Measurements from ENCODE around the gene SEPTIN8.
"Not testable (repeated sequence)": the region's sequence is repeated elsewhere in the genome, so short reads cannot be mapped to it uniquely, and the experiment has no call there.

The SEPTIN8 gene

GRCh38 chr5:132804219-132804618, 27.2 kb upstream of the SEPTIN8 start:
- H3K4me1 ChIP-seq (ENCODE audit: insufficient read depth, poor library complexity, severe bottlenecking); H3K27me3 ChIP-seq (ENCODE audit: insufficient read depth, poor library complexity, severe bottlenecking); H3K4me3 ChIP-seq (ENCODE audit: severe bottlenecking); H3K9me3 ChIP-seq (ENCODE audit: severe bottlenecking); DNase-seq (ENCODE audit: low spot score); H3K36me3 ChIP-seq (ENCODE audit: low read depth); H3K27ac ChIP-seq (ENCODE audit: poor library complexity, severe bottlenecking); ATAC-seq (ENCODE audit: low read depth): not testable (repeated sequence)

- H3K4me3 ChIP-seq (ENCODE audit: severe bottlenecking); H3K9me3 ChIP-seq (ENCODE audit: severe bottlenecking); DNase-seq (ENCODE audit: low spot score); H3K27ac ChIP-seq (ENCODE audit: poor library complexity, severe bottlenecking); ATAC-seq (ENCODE audit: low read depth); H3K36me3 ChIP-seq (ENCODE audit: low read depth); H3K27me3 ChIP-seq (ENCODE audit: insufficient read depth, poor library complexity, severe bottlenecking): not testable (repeated sequence)
- H3K4me1 ChIP-seq (ENCODE audit: insufficient read depth, poor library complexity, severe bottlenecking), result peaks cover 10% of the 10 kb centered on the region
These were observed 25.6 kb upstream of the SEPTIN8 start for GRCh38 chr5:132802685-132803066.

- H3K27me3 ChIP-seq (ENCODE audit: insufficient read depth, poor library complexity, severe bottlenecking), result no peaks in the 10 kb centered on the region
- no peak for TF ChIP-seq CTCF (IDR thresholded peaks at IDR 0.05; ENCODE audit: poor library complexity, severe bottlenecking)
- H3K4me1 ChIP-seq (ENCODE audit: insufficient read depth, poor library complexity, severe bottlenecking), result peaks cover 10% of the 10 kb centered on the region
- DNase-seq (ENCODE audit: low spot score), result no peak
- H3K4me3 ChIP-seq (ENCODE audit: severe bottlenecking), result no peak overlapping the region
- H3K9me3 ChIP-seq (ENCODE audit: severe bottlenecking), result no peaks in the 10 kb centered on the region
- no peaks in the 10 kb centered on the region for H3K36me3 ChIP-seq (ENCODE audit: low read depth)
- ATAC-seq (ENCODE audit: low read depth), result no peak
- no peak overlapping the region for H3K27ac ChIP-seq (ENCODE audit: poor library complexity, severe bottlenecking)
These were observed 25.1 kb upstream of the SEPTIN8 start for GRCh38 chr5:132802044-132802684.

- H3K4me3 ChIP-seq (ENCODE audit: severe bottlenecking), result no peak overlapping the region
- peaks cover 10% of the 10 kb centered on the region for H3K4me1 ChIP-seq (ENCODE audit: insufficient read depth, poor library complexity, severe bottlenecking)
- ATAC-seq (ENCODE audit: low read depth) (no peak), DNase-seq (ENCODE audit: low spot score) (no peak)
- TF ChIP-seq CTCF (IDR thresholded peaks at IDR 0.05; ENCODE audit: poor library complexity, severe bottlenecking), result no peak
- no peaks in the 10 kb centered on the region for H3K27me3 ChIP-seq (ENCODE audit: insufficient read depth, poor library complexity, severe bottlenecking)
- H3K36me3 ChIP-seq (ENCODE audit: low read depth), result no peaks in the 10 kb centered on the region
- H3K9me3 ChIP-seq (ENCODE audit: severe bottlenecking), result no peaks in the 10 kb centered on the region
- no peak overlapping the region for H3K27ac ChIP-seq (ENCODE audit: poor library complexity, severe bottlenecking)
These were observed 23.5 kb upstream of the SEPTIN8 start for GRCh38 chr5:132800545-132800944.

- Histone ChIP-seq H3K27me3 (ENCODE audit: insufficient read depth, poor library complexity, severe bottlenecking) (no peaks in the 10 kb centered on the region), H3K9me3 (ENCODE audit: severe bottlenecking) (no peaks in the 10 kb centered on the region), H3K4me1 (ENCODE audit: insufficient read depth, poor library complexity, severe bottlenecking) (peaks cover 10% of the 10 kb centered on the region), H3K4me3 (ENCODE audit: severe bottlenecking) (no peak overlapping the region), H3K36me3 (ENCODE audit: low read depth) (no peaks in the 10 kb centered on the region), H3K27ac (ENCODE audit: poor library complexity, severe bottlenecking) (peak overlapping the region; percentile 22)
- TF ChIP-seq CTCF (IDR thresholded peaks at IDR 0.05; ENCODE audit: poor library complexity, severe bottlenecking), result no peak
- ATAC-seq (ENCODE audit: low read depth), result peak; percentile 86
- no peak for DNase-seq (ENCODE audit: low spot score)
These were observed 22.4 kb upstream of the SEPTIN8 start for GRCh38 chr5:132799392-132799791.

- Histone ChIP-seq H3K4me1 (ENCODE audit: insufficient read depth, poor library complexity, severe bottlenecking) (peaks cover 10% of the 10 kb centered on the region), H3K27me3 (ENCODE audit: insufficient read depth, poor library complexity, severe bottlenecking) (no peaks in the 10 kb centered on the region), H3K4me3 (ENCODE audit: severe bottlenecking) (no peak overlapping the region), H3K27ac (ENCODE audit: poor library complexity, severe bottlenecking) (no peak overlapping the region), H3K9me3 (ENCODE audit: severe bottlenecking) (no peaks in the 10 kb centered on the region), H3K36me3 (ENCODE audit: low read depth) (no peaks in the 10 kb centered on the region)
- ATAC-seq (ENCODE audit: low read depth) (no peak), DNase-seq (ENCODE audit: low spot score) (no peak)
- TF ChIP-seq CTCF (IDR thresholded peaks at IDR 0.05; ENCODE audit: poor library complexity, severe bottlenecking), result no peak
These were observed 20.6 kb upstream of the SEPTIN8 start for GRCh38 chr5:132797651-132798050.
